Measurements from ENCODE around the gene SMC2. TPM values are rescaled to one million over a fixed set of nuclear protein-coding genes. Genes with fewer than 3 reads are reported as not detected.

Gene SMC2
- 19.5 and 21.0 TPM in 2 replicates for total RNA-seq (2012; rRNA removed)

- Histone ChIP-seq H3K9ac (ENCODE audit: low read depth, low read length) (peak within 1 kb of the TSS; percentile 94), H3K4me1 (ENCODE audit: control insufficient read depth, insufficient read depth, low read length) (peaks cover 14% of the 10 kb centered on the region), H3K4me3 (ENCODE audit: low read length) (peak within 1 kb of the TSS; percentile 86), H3K9me3 (replicated peaks; ENCODE audit: low read length) (no peaks in the 10 kb centered on the region), H3K27me3 (ENCODE audit: control insufficient read depth, insufficient read depth, low read length) (no peaks in the 10 kb centered on the region), H3K36me3 (ENCODE audit: insufficient read depth, low read length) (no peaks in the 10 kb centered on the region), H3K4me2 (ENCODE audit: low read length) (peak within 1 kb of the TSS; percentile 84)
Observed at GRCh38 chr9:104093647-104094533, at the start of gene SMC2. Gene SMC2, plus strand, starts transcription at chr9:104094309. Its CDS starts 1,076 bp downstream, at chr9:104095385.

- no peaks in the 10 kb centered on the region for H3K27me3 ChIP-seq (ENCODE audit: control insufficient read depth, insufficient read depth, low read length)
- no peaks in the 10 kb centered on the region for H3K9me3 ChIP-seq (replicated peaks; ENCODE audit: low read length)
- peaks cover 7% of the 10 kb centered on the region for H3K4me1 ChIP-seq (ENCODE audit: control insufficient read depth, insufficient read depth, low read length)
- H3K9ac ChIP-seq (ENCODE audit: low read depth, low read length), result no peak overlapping the region
- no peak overlapping the region for H3K4me3 ChIP-seq (ENCODE audit: low read length)
- no peaks in the 10 kb centered on the region for H3K36me3 ChIP-seq (ENCODE audit: insufficient read depth, low read length)
- H3K4me2 ChIP-seq (ENCODE audit: low read length), result no peak overlapping the region
Observed at GRCh38 chr9:104068546-104068945, 25.6 kb upstream of the SMC2 start.

GRCh38 chr9:104069288-104069687 lies 24.8 kb upstream of the SMC2 start:
- Histone ChIP-seq H3K4me3 (ENCODE audit: low read length) (no peak overlapping the region), H3K4me2 (ENCODE audit: low read length) (no peak overlapping the region), H3K27me3 (ENCODE audit: control insufficient read depth, insufficient read depth, low read length) (no peaks in the 10 kb centered on the region), H3K4me1 (ENCODE audit: control insufficient read depth, insufficient read depth, low read length) (peaks cover 12% of the 10 kb centered on the region), H3K9me3 (replicated peaks; ENCODE audit: low read length) (no peaks in the 10 kb centered on the region), H3K36me3 (ENCODE audit: insufficient read depth, low read length) (no peaks in the 10 kb centered on the region), H3K9ac (ENCODE audit: low read depth, low read length) (no peak overlapping the region)

- no peak overlapping the region for H3K4me2 ChIP-seq (ENCODE audit: low read length)
- H3K9me3 ChIP-seq (replicated peaks; ENCODE audit: low read length), result no peaks in the 10 kb centered on the region
- H3K9ac ChIP-seq (ENCODE audit: low read depth, low read length), result no peak overlapping the region
- no peak overlapping the region for H3K4me3 ChIP-seq (ENCODE audit: low read length)
- peaks cover 33% of the 10 kb centered on the region for H3K4me1 ChIP-seq (ENCODE audit: control insufficient read depth, insufficient read depth, low read length)
- H3K36me3 ChIP-seq (ENCODE audit: insufficient read depth, low read length), result no peaks in the 10 kb centered on the region
- no peaks in the 10 kb centered on the region for H3K27me3 ChIP-seq (ENCODE audit: control insufficient read depth, insufficient read depth, low read length)
Observed at GRCh38 chr9:104071589-104071988, 22.5 kb upstream of the SMC2 start.

GRCh38 chr9:104073098-104073769 lies 20.9 kb upstream of the SMC2 start:
- Histone ChIP-seq H3K27me3 (ENCODE audit: control insufficient read depth, insufficient read depth, low read length) (no peaks in the 10 kb centered on the region), H3K4me3 (ENCODE audit: low read length) (no peak overlapping the region), H3K9me3 (replicated peaks; ENCODE audit: low read length) (no peaks in the 10 kb centered on the region), H3K4me1 (ENCODE audit: control insufficient read depth, insufficient read depth, low read length) (peaks cover 36% of the 10 kb centered on the region), H3K36me3 (ENCODE audit: insufficient read depth, low read length) (no peaks in the 10 kb centered on the region), H3K4me2 (ENCODE audit: low read length) (no peak overlapping the region), H3K9ac (ENCODE audit: low read depth, low read length) (no peak overlapping the region)

GRCh38 chr9:104073770-104074133 lies 20.4 kb upstream of the SMC2 start:
- Histone ChIP-seq H3K9ac (ENCODE audit: low read depth, low read length) (no peak overlapping the region), H3K27me3 (ENCODE audit: control insufficient read depth, insufficient read depth, low read length) (no peaks in the 10 kb centered on the region), H3K36me3 (ENCODE audit: insufficient read depth, low read length) (no peaks in the 10 kb centered on the region), H3K4me2 (ENCODE audit: low read length) (no peak overlapping the region), H3K9me3 (replicated peaks; ENCODE audit: low read length) (no peaks in the 10 kb centered on the region), H3K4me1 (ENCODE audit: control insufficient read depth, insufficient read depth, low read length) (peaks cover 33% of the 10 kb centered on the region), H3K4me3 (ENCODE audit: low read length) (no peak overlapping the region)

GRCh38 chr9:104074876-104075275 lies 19.2 kb upstream of the SMC2 start:
- Histone ChIP-seq H3K36me3 (ENCODE audit: insufficient read depth, low read length) (no peaks in the 10 kb centered on the region), H3K4me2 (ENCODE audit: low read length) (peak overlapping the region; percentile 73), H3K27me3 (ENCODE audit: control insufficient read depth, insufficient read depth, low read length) (no peaks in the 10 kb centered on the region), H3K4me1 (ENCODE audit: control insufficient read depth, insufficient read depth, low read length) (peaks cover 31% of the 10 kb centered on the region), H3K4me3 (ENCODE audit: low read length) (peak overlapping the region; percentile 32), H3K9ac (ENCODE audit: low read depth, low read length) (peak overlapping the region; percentile 70), H3K9me3 (replicated peaks; ENCODE audit: low read length) (no peaks in the 10 kb centered on the region)

GRCh38 chr9:104075801-104076753 lies 18.0 kb upstream of the SMC2 start:
- Histone ChIP-seq H3K4me2 (ENCODE audit: low read length) (peak overlapping the region; percentile 73), H3K36me3 (ENCODE audit: insufficient read depth, low read length) (no peaks in the 10 kb centered on the region), H3K9me3 (replicated peaks; ENCODE audit: low read length) (no peaks in the 10 kb centered on the region), H3K4me3 (ENCODE audit: low read length) (peak overlapping the region; percentile 46), H3K9ac (ENCODE audit: low read depth, low read length) (peak overlapping the region; percentile 70), H3K27me3 (ENCODE audit: control insufficient read depth, insufficient read depth, low read length) (no peaks in the 10 kb centered on the region), H3K4me1 (ENCODE audit: control insufficient read depth, insufficient read depth, low read length) (peaks cover 31% of the 10 kb centered on the region)

GRCh38 chr9:104078596-104078995 lies 15.5 kb upstream of the SMC2 start:
- Histone ChIP-seq H3K4me2 (ENCODE audit: low read length) (no peak overlapping the region), H3K9ac (ENCODE audit: low read depth, low read length) (no peak overlapping the region), H3K4me3 (ENCODE audit: low read length) (no peak overlapping the region), H3K36me3 (ENCODE audit: insufficient read depth, low read length) (no peaks in the 10 kb centered on the region), H3K4me1 (ENCODE audit: control insufficient read depth, insufficient read depth, low read length) (peaks cover 31% of the 10 kb centered on the region), H3K27me3 (ENCODE audit: control insufficient read depth, insufficient read depth, low read length) (no peaks in the 10 kb centered on the region), H3K9me3 (replicated peaks; ENCODE audit: low read length) (no peaks in the 10 kb centered on the region)

- H3K27me3 ChIP-seq (ENCODE audit: control insufficient read depth, insufficient read depth, low read length), result no peaks in the 10 kb centered on the region
- no peak overlapping the region for H3K4me3 ChIP-seq (ENCODE audit: low read length)
- H3K36me3 ChIP-seq (ENCODE audit: insufficient read depth, low read length), result no peaks in the 10 kb centered on the region
- H3K4me1 ChIP-seq (ENCODE audit: control insufficient read depth, insufficient read depth, low read length), result peaks cover 11% of the 10 kb centered on the region
- H3K9ac ChIP-seq (ENCODE audit: low read depth, low read length), result no peak overlapping the region
- no peaks in the 10 kb centered on the region for H3K9me3 ChIP-seq (replicated peaks; ENCODE audit: low read length)
- H3K4me2 ChIP-seq (ENCODE audit: low read length), result no peak overlapping the region
Observed at GRCh38 chr9:104080983-104081382, 13.1 kb upstream of the SMC2 start.

- Histone ChIP-seq H3K9ac (ENCODE audit: low read depth, low read length) (no peak overlapping the region), H3K9me3 (replicated peaks; ENCODE audit: low read length) (no peaks in the 10 kb centered on the region), H3K27me3 (ENCODE audit: control insufficient read depth, insufficient read depth, low read length) (no peaks in the 10 kb centered on the region), H3K4me2 (ENCODE audit: low read length) (no peak overlapping the region), H3K36me3 (ENCODE audit: insufficient read depth, low read length) (no peaks in the 10 kb centered on the region), H3K4me1 (ENCODE audit: control insufficient read depth, insufficient read depth, low read length) (no peaks in the 10 kb centered on the region), H3K4me3 (ENCODE audit: low read length) (no peak overlapping the region)
Observed at GRCh38 chr9:104082168-104082567, 11.9 kb upstream of the SMC2 start.

Data from skeletal muscle satellite cell (primary cell).